Lung (tissue), 12 donors: ENCODE results near the gene TAAR9. TPM values are rescaled to one million over a fixed set of nuclear protein-coding genes. Genes with fewer than 3 reads are reported as not detected.

Experiments
- ATAC-seq: fragments of 200-7000 bp; cut with Tn5 transposase; one replicate; pipeline ENCODE4 v1.9.1; 2020; ENCODE audit warnings: moderate number of reproducible peaks; ENCODE audit not compliant: insufficient read depth, low FRiP score
- DNase-seq, 3 donors: peaks; one replicate each; pipeline ENCODE4 v3.0.0-alpha.2; 2013 to 2017
- H3K27ac ChIP-seq, 2 donors: one replicate each; pipeline ENCODE4 v1.5.1; 2013; ENCODE audit warnings: mild to moderate bottlenecking in 2 of 2, moderate library complexity in 2 of 2, control low read depth in 1 of 2, inconsistent platforms in 1 of 2, low read depth in 1 of 2, low read length in 1 of 2
- H3K27me3 ChIP-seq, 3 donors: one replicate each; pipeline ENCODE4 v1.5.1; 2013; ENCODE audit warnings: low read length in 2 of 3; ENCODE audit not compliant: control insufficient read depth in 3 of 3, insufficient read depth in 3 of 3
- H3K36me3 ChIP-seq, 4 donors: one replicate each; pipeline ENCODE4 v1.5.1; 2013; ENCODE audit warnings: low read length in 4 of 4, mild to moderate bottlenecking in 1 of 4, moderate library complexity in 1 of 4; ENCODE audit not compliant: control insufficient read depth in 4 of 4, insufficient read depth in 4 of 4
- H3K4me1 ChIP-seq, 5 donors: one replicate each; pipeline ENCODE4 v1.5.1; 2013; ENCODE audit warnings: low read length in 5 of 5, mild to moderate bottlenecking in 2 of 5, moderate library complexity in 1 of 5; ENCODE audit not compliant: control insufficient read depth in 5 of 5, insufficient read depth in 5 of 5
- H3K4me3 ChIP-seq: one replicate; pipeline ENCODE4 v1.5.1; 2013; ENCODE audit warnings: mild to moderate bottlenecking, control low read depth, moderate library complexity
- H3K9ac ChIP-seq, 2 donors: one replicate each; pipeline ENCODE4 v1.5.1; 2013; ENCODE audit warnings: low read length in 2 of 2, control low read depth in 1 of 2; ENCODE audit not compliant: insufficient read depth in 1 of 2
- H3K9me3 ChIP-seq, 4 donors: one replicate each; pipeline ENCODE4 v1.5.1; 2013; ENCODE audit warnings: low read length in 3 of 4, mild to moderate bottlenecking in 1 of 4, moderate library complexity in 1 of 4; ENCODE audit not compliant: control insufficient read depth in 4 of 4, insufficient read depth in 3 of 4
- CTCF ChIP-seq: IDR thresholded peaks from 2 replicates; pipeline ENCODE4 v1.5.1; 2012; ENCODE audit warnings: mild to moderate bottlenecking; ENCODE audit errors: control extremely low read depth, extremely low read depth
- WGBS, 2 donors: extraction: QIAGEN DNeasy Blood & Tissue Kit; methylation state at CpG; one replicate each; pipeline ENCODE4 v1.1.7; 2013; 5-methylcytosine and 5-hydroxymethylcytosine counted together
- polyA plus RNA-seq, 2 donors: library from polyadenylated mRNA; stranded (reverse); fragments of 200-250 nt; gene quantifications; one replicate each; pipeline ENCODE4 v1.2.1, GENCODE V29; 2013
- total RNA-seq, 2 donors: library from RNA; depleted of rRNA in 1 of 2; stranded (reverse); fragments of >200 nt in 1 of 2; gene quantifications; one replicate each; pipeline ENCODE4 v1.2.1, GENCODE V29; 2014 to 2021
- donor health status: control.
- donor health status: control.
- donor health status: Bipolar disorder and iron deficiency.
- donor health status: healthy.
- donor health status: DM: yes; HTN: yes; CAD: no.

The TAAR9 gene
- total and polyA plus RNA-seq, 4 donors, result not detected

DNA sequence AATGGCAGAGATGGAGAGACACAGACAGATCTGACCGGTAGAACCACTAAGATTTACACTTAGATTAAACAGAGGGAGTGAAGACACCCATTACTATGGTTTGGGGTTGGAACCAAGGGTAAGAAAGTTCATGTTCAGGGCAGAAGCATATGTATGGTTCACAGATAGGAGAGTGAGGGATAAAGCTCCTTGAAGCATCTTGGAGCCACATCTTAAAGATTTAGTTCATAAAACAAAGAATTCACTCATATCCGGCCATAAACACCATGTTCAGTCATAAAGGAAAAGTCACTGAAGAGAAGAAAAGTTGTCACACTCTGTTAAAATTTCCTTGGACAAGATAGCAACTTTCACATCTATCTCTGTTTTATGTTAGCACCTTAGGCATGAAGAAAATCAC lies 43.1 kb upstream of the TAAR9 start:
- Histone ChIP-seq H3K9ac (no peak overlapping the region), H3K27me3 (no peaks in the 10 kb centered on the region), H3K9me3 (peaks cover 0 to 2% (median 0%) of the 10 kb centered on the region in 4 donors), H3K27ac (no peak overlapping the region), H3K4me1 (peaks cover 0 to 13% (median 0%) of the 10 kb centered on the region in 5 donors), H3K4me3 (no peak overlapping the region), H3K36me3 (peaks cover 3 to 21% (median 11%) of the 10 kb centered on the region in 4 donors)
- DNase-seq (no peak), ATAC-seq (no peak)
- TF ChIP-seq CTCF, result no peak
- WGBS, 2 donors, result 87 to 93% methylated on average over 2 of the region's 2 CpGs

DNA sequence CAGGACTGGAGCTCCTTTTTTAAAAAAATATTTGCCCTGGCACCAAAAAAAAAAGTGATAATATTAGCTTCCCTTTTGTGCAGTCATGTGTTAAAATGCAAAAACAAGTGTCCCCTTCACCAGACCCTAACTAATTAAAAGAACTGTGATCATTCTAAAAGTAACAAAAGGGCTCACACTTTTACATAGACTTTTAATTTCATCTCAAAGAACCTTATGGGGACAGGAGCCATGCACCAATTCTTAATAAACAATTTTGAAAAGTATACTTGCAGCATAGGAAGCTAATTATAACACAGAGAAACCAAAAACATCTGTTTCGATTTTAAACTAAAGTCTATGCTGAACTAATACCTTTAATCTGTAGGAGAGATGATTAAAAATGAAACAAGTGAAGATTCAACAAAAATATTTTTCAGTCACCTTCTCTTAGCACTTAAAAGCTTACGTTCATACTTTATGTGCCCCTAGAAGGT lies 42.4 kb upstream of the TAAR9 start:
- Histone ChIP-seq H3K4me1 (peaks cover 0 to 9% (median 0%) of the 10 kb centered on the region in 5 donors), H3K9me3 (peaks cover 0 to 2% (median 0%) of the 10 kb centered on the region in 4 donors), H3K27me3 (no peaks in the 10 kb centered on the region), H3K36me3 (peaks cover 4 to 26% (median 13%) of the 10 kb centered on the region in 4 donors), H3K9ac (no peak overlapping the region), H3K27ac (no peak overlapping the region), H3K4me3 (no peak overlapping the region)
- WGBS, 2 donors, result 71% methylated on average over 2 of the region's 2 CpGs
- no peak for TF ChIP-seq CTCF
- no peak for ATAC-seq
- DNase-seq, result no peak

GRCh38 chr6:132496519-132497180 lies 41.4 kb upstream of the TAAR9 start:
- Histone ChIP-seq H3K27me3 (no peaks in the 10 kb centered on the region), H3K9me3 (peaks cover 0 to 2% (median 0%) of the 10 kb centered on the region in 4 donors), H3K4me1 (peaks cover 0 to 3% (median 0%) of the 10 kb centered on the region in 5 donors), H3K36me3 (peaks cover 5 to 32% (median 19%) of the 10 kb centered on the region in 4 donors), H3K27ac (no peak overlapping the region), H3K9ac (no peak overlapping the region), H3K4me3 (no peak overlapping the region)
- ATAC-seq, result no peak
- TF ChIP-seq CTCF, result no peak
- 32 to 38% methylated on average over 4 of the region's 4 CpGs for WGBS, 2 donors
- no peak for DNase-seq
